HepG2 (cell line): ENCODE measurements around the gene NT5DC4. TPM values are rescaled to one million over a fixed set of nuclear protein-coding genes. Genes with fewer than 3 reads are reported as not detected.

Experiments
- ARID5B ChIP-seq: IDR thresholded peaks from 2 replicates; pipeline ENCODE4 v1.4.0; 2020; ENCODE audit warnings: mild to moderate bottlenecking, missing genetic modification reagents
- HMG20B ChIP-seq: conservative IDR thresholded peaks from 2 replicates; pipeline ENCODE4 v1.6.1; 2016; ENCODE audit warnings: missing genetic modification reagents, missing compliant biosample characterization
- MXD3 ChIP-seq: IDR thresholded peaks from 2 replicates; pipeline ENCODE4 v1.6.1; 2016; ENCODE audit warnings: mild to moderate bottlenecking, missing biosample characterization, missing genetic modification reagents
- PHF8 ChIP-seq: sonication (generic); formaldehyde crosslinking; IDR thresholded peaks from 2 replicates; pipeline ENCODE4 v1.5.0; 2020; ENCODE audit warnings: missing genetic modification reagents
- POLR2A ChIP-seq, 2 experiments: IDR thresholded peaks; 2 replicates each; pipeline ENCODE4 v1.6.1; 2011; ENCODE audit warnings: low read depth in 2 of 2, low read length in 2 of 2, mild to moderate bottlenecking in 1 of 2, moderate library complexity in 1 of 2; ENCODE audit not compliant: insufficient read depth in 1 of 2
- RAD51 ChIP-seq: fragments of 450-650 bp; IDR thresholded peaks from 2 replicates; pipeline ENCODE4 v1.6.1; 2016; ENCODE audit warnings: borderline replicate concordance
- SNRNP70 ChIP-seq: fragments of 200-400 bp; formaldehyde crosslinking; IDR thresholded peaks from 2 replicates; pipeline ENCODE4 v1.6.1; 2017; ENCODE audit warnings: mild to moderate bottlenecking, low read depth, low read length, moderate library complexity
- STAG1 ChIP-seq: sonication (generic); formaldehyde crosslinking; IDR thresholded peaks from 2 replicates; pipeline ENCODE4 v1.4.0; 2020; ENCODE audit warnings: missing genetic modification reagents
- THRA ChIP-seq: sonication (generic); formaldehyde crosslinking; IDR thresholded peaks from 2 replicates; pipeline ENCODE4 v1.4.0; 2020; ENCODE audit warnings: missing genetic modification reagents, borderline replicate concordance
- ZNF318 ChIP-seq: sonication (generic); formaldehyde crosslinking; IDR thresholded peaks from 2 replicates; pipeline ENCODE4 v1.4.0; 2020; ENCODE audit warnings: mild to moderate bottlenecking, missing genetic modification reagents
- ZNF432 ChIP-seq: sonication (generic); formaldehyde crosslinking; IDR thresholded peaks from 2 replicates; pipeline ENCODE4 v1.5.0; 2020; ENCODE audit warnings: missing genetic modification reagents, mild to moderate bottlenecking, borderline replicate concordance
- ZNF768 ChIP-seq: sonication (generic); formaldehyde crosslinking; IDR thresholded peaks from 2 replicates; pipeline ENCODE4 v1.4.0; 2020; ENCODE audit warnings: missing genetic modification reagents
- ZNF776 ChIP-seq: sonication (generic); formaldehyde crosslinking; IDR thresholded peaks from 2 replicates; pipeline ENCODE4 v1.4.0; 2020; ENCODE audit warnings: mild to moderate bottlenecking, missing genetic modification reagents
- polyA plus RNA-seq, 8 experiments: library from polyadenylated mRNA; depleted of rRNA in 3 of 8; stranded (reverse) in 7 of 8; unstranded in 1 of 8; fragments of >200 nt; fragmentation: Illumina TruSeq in 4 of 8; extraction: Trizol in 4 of 8; gene quantifications; 2 replicates each; pipeline versions ENCODE4 v1.2.1 to v1.2.3, GENCODE V29; 2011 to 2016; ENCODE audit warnings: low read depth in 4 of 8, missing spikeins in 1 of 8, mixed read lengths in 1 of 8; ENCODE audit not compliant: insufficient read depth in 1 of 8
- total RNA-seq, 5 experiments: library from RNA; depleted of rRNA; stranded (reverse); fragments of >200 nt; fragmentation: Illumina TruSeq; extraction: Trizol; gene quantifications; 2 replicates each; pipeline ENCODE4 v1.2.3, GENCODE V29; 2016; ENCODE audit warnings: low read depth in 1 of 5

NT5DC4 gene
- total and polyA plus RNA-seq, 2 of the 13 experiments (the other 11 are each of a cell fraction or from before 2014, with no cell fraction given): 0.04 to 4.2 TPM

- peak; percentile 41; the same call in 1 of the 2 replicates for TF ChIP-seq ARID5B
- TF ChIP-seq ZNF776 (CRISPR knock-in tag): 0 out of 2 replicates have a peak, but pooled peaks have one; percentile 54
- no peak for TF ChIP-seq SNRNP70
- peak; percentile 32; the same call in 1 of the 2 replicates for TF ChIP-seq HMG20B
- TF ChIP-seq ZNF768 (CRISPR knock-in tag): peak; percentile 99
- TF ChIP-seq RAD51: peak; percentile 58
- no peak for TF ChIP-seq ZNF318 (CRISPR knock-in tag)
- peak; percentile 63; the same call in 1 of the 2 replicates for TF ChIP-seq THRA (CRISPR knock-in tag)
- TF ChIP-seq PHF8 (CRISPR knock-in tag): peak; percentile 5; the same call in 1 of the 2 replicates
- TF ChIP-seq STAG1 (CRISPR knock-in tag): peak; percentile 50
- TF ChIP-seq ZNF432 (CRISPR knock-in tag): no peak
- TF ChIP-seq POLR2A (IDR thresholded peaks at IDR 0.05; ENCODE audit: insufficient read depth in 1 of 2, low read depth in 2 of 2, low read length in 2 of 2): peak in 1 of 2 experiments; percentile 64; a peak in 2 of 4 replicates
- TF ChIP-seq MXD3: 0 out of 2 replicates have a peak, but pooled peaks have one; percentile 10
These were observed 5.0 kb downstream of the NT5DC4 start (continued) for GRCh38 chr2:112725545-112726457.
